Measurements from ENCODE around the gene ZNF140.

GRCh38 chr12:133080026-133080367 lies 726 bp upstream of the ZNF140 start:
- TF ChIP-seq, protein P1, sequence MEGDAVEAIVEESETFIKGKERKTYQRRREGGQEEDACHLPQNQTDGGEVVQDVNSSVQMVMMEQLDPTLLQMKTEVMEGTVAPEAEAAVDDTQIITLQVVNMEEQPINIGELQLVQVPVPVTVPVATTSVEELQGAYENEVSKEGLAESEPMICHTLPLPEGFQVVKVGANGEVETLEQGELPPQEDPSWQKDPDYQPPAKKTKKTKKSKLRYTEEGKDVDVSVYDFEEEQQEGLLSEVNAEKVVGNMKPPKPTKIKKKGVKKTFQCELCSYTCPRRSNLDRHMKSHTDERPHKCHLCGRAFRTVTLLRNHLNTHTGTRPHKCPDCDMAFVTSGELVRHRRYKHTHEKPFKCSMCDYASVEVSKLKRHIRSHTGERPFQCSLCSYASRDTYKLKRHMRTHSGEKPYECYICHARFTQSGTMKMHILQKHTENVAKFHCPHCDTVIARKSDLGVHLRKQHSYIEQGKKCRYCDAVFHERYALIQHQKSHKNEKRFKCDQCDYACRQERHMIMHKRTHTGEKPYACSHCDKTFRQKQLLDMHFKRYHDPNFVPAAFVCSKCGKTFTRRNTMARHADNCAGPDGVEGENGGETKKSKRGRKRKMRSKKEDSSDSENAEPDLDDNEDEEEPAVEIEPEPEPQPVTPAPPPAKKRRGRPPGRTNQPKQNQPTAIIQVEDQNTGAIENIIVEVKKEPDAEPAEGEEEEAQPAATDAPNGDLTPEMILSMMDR (conservative IDR thresholded peaks at IDR 0.05; ENCODE audit: low read length), result no peak
- no peak for TF ChIP-seq EZH2phosphoT487 (IDR thresholded peaks at IDR 0.05; ENCODE audit: borderline replicate concordance, low read depth, low read length)

All from OCI-LY7 (cell line).